Prostate gland (tissue), 2 donors: ENCODE measurements around the gene RNPC3.

ENCODE experiments used
- POLR2A ChIP-seq: fragments of 450-650 bp; IDR thresholded peaks from one replicate; pipeline ENCODE4 v1.6.1; 2016; ENCODE audit warnings: antibody characterized with exemption, mild to moderate bottlenecking
- POLR2AphosphoS5 ChIP-seq: sonication (generic); formaldehyde crosslinking; IDR thresholded peaks from one replicate; pipeline ENCODE4 v1.6.1; 2017; ENCODE audit warnings: antibody characterized with exemption
- TF ChIP-seq, protein P1 (sequence below), 4 experiments: fragments of 200-600 bp in 2 of 4; fragments of 450-650 bp in 2 of 4; sonication (generic) in 2 of 4; IDR thresholded peaks; 1 replicate in 3 of 4; 2 replicates in 1 of 4; pipeline ENCODE4 v1.5.1; 2016 to 2019; ENCODE audit warnings: antibody characterized with exemption in 4 of 4, mild to moderate bottlenecking in 2 of 4, moderate library complexity in 2 of 4

- no peak for TF ChIP-seq POLR2A
- TF ChIP-seq, protein P1, sequence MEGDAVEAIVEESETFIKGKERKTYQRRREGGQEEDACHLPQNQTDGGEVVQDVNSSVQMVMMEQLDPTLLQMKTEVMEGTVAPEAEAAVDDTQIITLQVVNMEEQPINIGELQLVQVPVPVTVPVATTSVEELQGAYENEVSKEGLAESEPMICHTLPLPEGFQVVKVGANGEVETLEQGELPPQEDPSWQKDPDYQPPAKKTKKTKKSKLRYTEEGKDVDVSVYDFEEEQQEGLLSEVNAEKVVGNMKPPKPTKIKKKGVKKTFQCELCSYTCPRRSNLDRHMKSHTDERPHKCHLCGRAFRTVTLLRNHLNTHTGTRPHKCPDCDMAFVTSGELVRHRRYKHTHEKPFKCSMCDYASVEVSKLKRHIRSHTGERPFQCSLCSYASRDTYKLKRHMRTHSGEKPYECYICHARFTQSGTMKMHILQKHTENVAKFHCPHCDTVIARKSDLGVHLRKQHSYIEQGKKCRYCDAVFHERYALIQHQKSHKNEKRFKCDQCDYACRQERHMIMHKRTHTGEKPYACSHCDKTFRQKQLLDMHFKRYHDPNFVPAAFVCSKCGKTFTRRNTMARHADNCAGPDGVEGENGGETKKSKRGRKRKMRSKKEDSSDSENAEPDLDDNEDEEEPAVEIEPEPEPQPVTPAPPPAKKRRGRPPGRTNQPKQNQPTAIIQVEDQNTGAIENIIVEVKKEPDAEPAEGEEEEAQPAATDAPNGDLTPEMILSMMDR (IDR thresholded peaks at IDR 0.05) = no peak
- no peak for TF ChIP-seq POLR2AphosphoS5
Measured at GRCh38 chr1:103561643-103562395, 36.3 kb downstream of the RNPC3 start.
